PC-9 (cell line): ENCODE results near the gene MELTF. TPM values are rescaled to one million over a fixed set of nuclear protein-coding genes. Genes with fewer than 3 reads are reported as not detected.
A peak's percentile ranks its signal among the peaks of the same experiment; 100 is the strongest.

ENCODE experiments used
- BruUV-seq: library from RNA; stranded (reverse); fragments of 400-500 nt; replicated peaks from 2 replicates; lab custom pipeline; 2021; lab: Mats Ljungman, UMichigan
- CTCF ChIA-PET: fragments of 300-600 bp; sonication (Branson Sonifier 250); formaldehyde crosslinking; loops from one replicate; lab custom pipeline; 2022; ENCODE audit warnings: antibody characterized with exemption; lab: Charles Lee
- POLR2A ChIA-PET: fragments of 300-600 bp; sonication (Branson Sonifier 250); formaldehyde crosslinking; loops from one replicate; lab custom pipeline; 2022; ENCODE audit warnings: antibody characterized with exemption; ENCODE audit not compliant: unreplicated experiment; lab: Charles Lee
- DNase-seq, 2 experiments: peaks; one replicate each; pipeline versions ENCODE4 v3.0.0 to v3.0.0-alpha.2; 2015 to 2022; ENCODE audit warnings: mixed read lengths in 1 of 2
- H2AFZ ChIP-seq: fragments of 200-600 bp; sonication (generic); 2 replicates; pipeline ENCODE4 v1.8.1; 2017; ENCODE audit warnings: antibody characterized with exemption
- H3F3A ChIP-seq: fragments of 200-600 bp; sonication (generic); 2 replicates; pipeline ENCODE4 v1.8.1; 2017; ENCODE audit warnings: antibody characterized with exemption, mild to moderate bottlenecking, low read depth; ENCODE audit not compliant: insufficient read depth
- H3K27ac ChIP-seq: fragments of 200-600 bp; sonication (generic); 2 replicates; pipeline ENCODE4 v1.6.1; 2016; ENCODE audit warnings: mixed run types
- H3K27me3 ChIP-seq: fragments of 200-600 bp; sonication (generic); 2 replicates; pipeline ENCODE4 v1.6.1; 2016; ENCODE audit warnings: low read depth, mixed run types; ENCODE audit not compliant: insufficient read depth
- H3K36me3 ChIP-seq: fragments of 200-600 bp; sonication (generic); 2 replicates; pipeline ENCODE4 v1.6.1; 2016; ENCODE audit warnings: low read depth, mixed run types
- H3K4me1 ChIP-seq: fragments of 200-600 bp; sonication (generic); replicated peaks from 2 replicates; pipeline ENCODE4 v1.6.1; 2016; ENCODE audit warnings: mixed run types; ENCODE audit not compliant: insufficient read depth
- H3K4me2 ChIP-seq: fragments of 200-600 bp; sonication (generic); 2 replicates; pipeline ENCODE4 v1.6.1; 2017; ENCODE audit warnings: mixed run types
- H3K4me3 ChIP-seq: fragments of 200-600 bp; sonication (generic); 2 replicates; pipeline ENCODE4 v1.6.1; 2016; ENCODE audit warnings: mixed run types
- H3K79me2 ChIP-seq: fragments of 200-600 bp; sonication (generic); 2 replicates; pipeline ENCODE4 v1.6.1; 2017; ENCODE audit warnings: low read depth, mixed run types
- H3K9me2 ChIP-seq: fragments of 200-600 bp; sonication (generic); 2 replicates; pipeline ENCODE4 v1.8.1; 2017; ENCODE audit warnings: mild to moderate bottlenecking; ENCODE audit not compliant: insufficient read depth
- H3K9me3 ChIP-seq: fragments of 200-600 bp; sonication (generic); 2 replicates; pipeline ENCODE4 v1.8.1; 2016; ENCODE audit warnings: low read depth; ENCODE audit not compliant: insufficient read depth
- H4K20me1 ChIP-seq: fragments of 200-600 bp; sonication (generic); 2 replicates; pipeline ENCODE4 v1.8.1; 2017; ENCODE audit not compliant: insufficient read depth
- EZH2 ChIP-seq: fragments of 200-600 bp; sonication (generic); IDR thresholded peaks from 2 replicates; pipeline ENCODE4 v1.8.0; 2017; ENCODE audit warnings: antibody characterized with exemption, low read depth
- intact Hi-C: fragments of 100-400 bp; cut with micrococcal nuclease; formaldehyde crosslinking; loops from one replicate; pipeline ENCODE4 v1.10.0; 2022; ENCODE audit not compliant: unreplicated experiment
- total RNA-seq: library from RNA; stranded (reverse); gene quantifications from 2 replicates; pipeline ENCODE4 v1.2.3, GENCODE V29; 2021
- TF ChIP-seq, protein P1 (sequence below): fragments of 200-600 bp; sonication (generic); conservative IDR thresholded peaks from 2 replicates; pipeline ENCODE4 v1.6.1; 2017; ENCODE audit warnings: mixed run types, antibody characterized with exemption, mild to moderate bottlenecking, moderate library complexity

Gene MELTF
- total RNA-seq, 1 experiment from 2014 or later: 154 TPM

DNA sequence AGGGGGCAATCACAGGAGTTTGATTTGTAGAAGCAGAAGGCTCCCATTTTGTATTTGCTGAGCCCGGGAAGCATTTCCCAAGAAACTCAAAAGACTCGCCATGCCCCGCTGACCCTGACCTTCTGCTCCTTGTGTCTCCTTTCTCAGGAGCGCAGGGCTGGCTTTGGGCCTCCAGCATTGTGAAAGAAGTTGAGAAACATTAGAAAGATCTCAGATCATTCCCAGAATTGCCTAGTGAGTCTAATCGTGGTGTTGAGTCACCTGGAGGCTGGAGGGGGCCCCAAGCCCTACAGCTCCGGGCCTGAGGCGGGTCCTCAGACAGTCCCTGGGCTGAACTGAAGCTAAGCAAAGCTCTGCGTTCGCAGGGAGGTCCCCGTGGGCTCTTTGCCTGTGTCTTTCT lies 50.1 kb downstream of the MELTF start:
- POLR2A ChIA-PET: no interaction called here

DNA sequence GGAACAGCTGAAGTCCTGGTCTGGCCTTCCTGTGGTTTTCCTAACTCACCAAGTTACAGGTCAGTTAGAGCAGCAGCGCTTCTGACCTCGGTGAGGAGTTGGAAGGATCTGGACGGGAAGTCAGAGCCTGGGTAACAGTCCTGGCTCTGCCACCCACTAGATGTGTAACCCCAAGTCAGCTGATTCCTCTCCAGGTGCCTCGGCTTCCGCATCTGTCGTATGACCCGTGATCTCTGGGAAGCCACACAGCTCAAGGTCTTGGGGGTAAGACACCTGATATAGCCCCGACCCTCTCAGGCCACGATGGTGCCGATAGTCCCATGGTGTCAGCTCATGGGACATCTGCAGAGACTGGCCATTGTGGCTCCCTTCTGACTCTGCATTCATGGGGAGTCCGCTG lies 52.7 kb downstream of the MELTF start:
- Histone ChIP-seq H3F3A (no peaks in the 10 kb centered on the region), H3K9me2 (no peaks in the 10 kb centered on the region), H3K4me2 (no peak overlapping the region), H3K27ac (no peak overlapping the region), H3K4me3 (no peak overlapping the region), H2AFZ (no peak overlapping the region), H3K9me3 (no peaks in the 10 kb centered on the region), H3K79me2 (no peaks in the 10 kb centered on the region), H3K27me3 (no peaks in the 10 kb centered on the region), H3K36me3 (no peaks in the 10 kb centered on the region), H3K4me1 (no peaks in the 10 kb centered on the region), H4K20me1 (no peaks in the 10 kb centered on the region)
- POLR2A ChIA-PET: no interaction called here
- BruUV-seq: no TSS peak
- no peak for TF ChIP-seq EZH2
- TF ChIP-seq, protein P1, sequence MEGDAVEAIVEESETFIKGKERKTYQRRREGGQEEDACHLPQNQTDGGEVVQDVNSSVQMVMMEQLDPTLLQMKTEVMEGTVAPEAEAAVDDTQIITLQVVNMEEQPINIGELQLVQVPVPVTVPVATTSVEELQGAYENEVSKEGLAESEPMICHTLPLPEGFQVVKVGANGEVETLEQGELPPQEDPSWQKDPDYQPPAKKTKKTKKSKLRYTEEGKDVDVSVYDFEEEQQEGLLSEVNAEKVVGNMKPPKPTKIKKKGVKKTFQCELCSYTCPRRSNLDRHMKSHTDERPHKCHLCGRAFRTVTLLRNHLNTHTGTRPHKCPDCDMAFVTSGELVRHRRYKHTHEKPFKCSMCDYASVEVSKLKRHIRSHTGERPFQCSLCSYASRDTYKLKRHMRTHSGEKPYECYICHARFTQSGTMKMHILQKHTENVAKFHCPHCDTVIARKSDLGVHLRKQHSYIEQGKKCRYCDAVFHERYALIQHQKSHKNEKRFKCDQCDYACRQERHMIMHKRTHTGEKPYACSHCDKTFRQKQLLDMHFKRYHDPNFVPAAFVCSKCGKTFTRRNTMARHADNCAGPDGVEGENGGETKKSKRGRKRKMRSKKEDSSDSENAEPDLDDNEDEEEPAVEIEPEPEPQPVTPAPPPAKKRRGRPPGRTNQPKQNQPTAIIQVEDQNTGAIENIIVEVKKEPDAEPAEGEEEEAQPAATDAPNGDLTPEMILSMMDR: no peak
- intact Hi-C loops: no loop called here
- DNase-seq: no peak
- CTCF ChIA-PET: no interaction called here

More for the DNA sequence above, 50.1 kb downstream of the MELTF start:
- no peak for DNase-seq
- TF ChIP-seq EZH2: no peak
- TF ChIP-seq, protein P1: no peak
- H4K20me1 ChIP-seq: no peaks in the 10 kb centered on the region
- no peaks in the 10 kb centered on the region for H3K4me1 ChIP-seq
- no peaks in the 10 kb centered on the region for H3K27me3 ChIP-seq
- no peak overlapping the region for H3K4me3 ChIP-seq
- CTCF ChIA-PET: no interaction called here
- no peak overlapping the region for H3K4me2 ChIP-seq
- intact Hi-C loops: loop anchor here (2.0 kb wide), 2 partner anchors 49 to 207 kb away; partner anchors contain the start of gene MELTF
- no peaks in the 10 kb centered on the region for H3F3A ChIP-seq
- no peaks in the 10 kb centered on the region for H3K9me2 ChIP-seq
- no peak overlapping the region for H3K27ac ChIP-seq
- peaks cover 10% of the 10 kb centered on the region; the same call in 1 of the 2 replicates for H3K9me3 ChIP-seq
- peak overlapping the region; percentile 9; the same call in 1 of the 2 replicates for H2AFZ ChIP-seq
- no peaks in the 10 kb centered on the region for H3K36me3 ChIP-seq
- BruUV-seq: no TSS peak
- H3K79me2 ChIP-seq: no peaks in the 10 kb centered on the region

DNA sequence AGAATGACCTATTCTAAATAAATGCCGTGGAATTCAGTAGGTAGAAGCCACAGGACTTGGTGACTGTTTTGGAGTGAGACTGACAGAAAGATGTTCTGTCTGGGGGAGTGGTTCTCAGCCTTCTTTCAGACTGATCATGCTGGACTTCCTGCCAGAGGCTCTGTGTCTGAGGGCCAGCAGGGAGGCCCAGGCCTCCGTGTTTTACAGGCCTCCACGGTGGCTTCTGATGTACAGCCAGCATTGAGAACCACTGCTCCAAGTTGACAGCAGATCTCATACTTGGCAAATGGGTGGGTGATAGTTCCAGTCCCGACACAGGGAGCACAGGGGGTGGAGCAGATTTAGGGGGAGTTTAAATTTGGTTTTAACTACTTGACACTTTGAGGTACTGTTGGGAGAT lies 54.3 kb downstream of the MELTF start:
- H3K9me3 ChIP-seq: no peaks in the 10 kb centered on the region
- H3K9me2 ChIP-seq: no peaks in the 10 kb centered on the region
- H2AFZ ChIP-seq: no peak overlapping the region

More for the DNA sequence above, 54.3 kb downstream of the MELTF start:
- no peaks in the 10 kb centered on the region for H3K36me3 ChIP-seq
- no peaks in the 10 kb centered on the region for H3K79me2 ChIP-seq
- DNase-seq: no peak
- POLR2A ChIA-PET: no interaction called here
- no peak overlapping the region for H3K4me2 ChIP-seq
- CTCF ChIA-PET: no interaction called here
- no TSS peak for BruUV-seq
- H3K27me3 ChIP-seq: peaks cover 12% of the 10 kb centered on the region
- TF ChIP-seq, protein P1: no peak
- TF ChIP-seq EZH2: no peak
- H4K20me1 ChIP-seq: no peaks in the 10 kb centered on the region
- intact Hi-C loops: no loop called here
- H3F3A ChIP-seq: 0 out of 2 replicates have a peak, but pooled peaks cover 5% of the 10 kb centered on the region
- H3K27ac ChIP-seq: no peak overlapping the region
- H3K4me1 ChIP-seq: no peaks in the 10 kb centered on the region
- H3K4me3 ChIP-seq: no peak overlapping the region
